Stimulated activated naive CD4-positive, alpha-beta T cell (primary cell): ENCODE results near the gene AGRP.

ENCODE experiments used
- DNase-seq, 6 experiments: peaks; one replicate each; lab custom pipeline; 2025; lab: John Stamatoyannopoulos, UW

AGRP gene

GRCh38 chr16:67445441-67445912 lies 37.9 kb downstream of the AGRP start:
- DNase-seq: no peak

GRCh38 chr16:67445126-67445426 lies 38.3 kb downstream of the AGRP start:
- no peak for DNase-seq

GRCh38 chr16:67444259-67445125 lies 38.9 kb downstream of the AGRP start:
- DNase-seq: no peak

GRCh38 chr16:67443265-67443664 lies 40.1 kb downstream of the AGRP start:
- DNase-seq: no peak

GRCh38 chr16:67442581-67443255 lies 40.6 kb downstream of the AGRP start:
- no peak for DNase-seq

- DNase-seq: no peak
Observed at GRCh38 chr16:67441907-67442306, 41.4 kb downstream of the AGRP start.

- no peak for DNase-seq
Observed at GRCh38 chr16:67441271-67441753, 42.0 kb downstream of the AGRP start.

GRCh38 chr16:67438824-67439393 lies 44.4 kb downstream of the AGRP start:
- no peak for DNase-seq

GRCh38 chr16:67438098-67438791 lies 45.1 kb downstream of the AGRP start:
- no peak for DNase-seq

- DNase-seq: no peak
Observed at GRCh38 chr16:67437513-67437912, 45.8 kb downstream of the AGRP start.

- no peak for DNase-seq
Observed at GRCh38 chr16:67436640-67437193, 46.6 kb downstream of the AGRP start.

GRCh38 chr16:67435758-67436164 lies 47.6 kb downstream of the AGRP start:
- DNase-seq: no peak

GRCh38 chr16:67433131-67433719 lies 50.1 kb downstream of the AGRP start:
- no peak for DNase-seq
